Prostate gland (tissue), 2 donors: ENCODE results near the gene SUPT3H.

Experiments used
- POLR2A ChIP-seq: fragments of 450-650 bp; IDR thresholded peaks from one replicate; pipeline ENCODE4 v1.6.1; 2016; ENCODE audit warnings: antibody characterized with exemption, mild to moderate bottlenecking
- POLR2AphosphoS5 ChIP-seq: sonication (generic); formaldehyde crosslinking; IDR thresholded peaks from one replicate; pipeline ENCODE4 v1.6.1; 2017; ENCODE audit warnings: antibody characterized with exemption
- TF ChIP-seq, protein P1 (sequence below), 4 experiments: fragments of 200-600 bp in 2 of 4; fragments of 450-650 bp in 2 of 4; sonication (generic) in 2 of 4; IDR thresholded peaks; 1 replicate in 3 of 4; 2 replicates in 1 of 4; pipeline ENCODE4 v1.5.1; 2016 to 2019; ENCODE audit warnings: antibody characterized with exemption in 4 of 4, mild to moderate bottlenecking in 2 of 4, moderate library complexity in 2 of 4

- no peak for TF ChIP-seq POLR2A
- no peak for TF ChIP-seq POLR2AphosphoS5
- TF ChIP-seq, protein P1, sequence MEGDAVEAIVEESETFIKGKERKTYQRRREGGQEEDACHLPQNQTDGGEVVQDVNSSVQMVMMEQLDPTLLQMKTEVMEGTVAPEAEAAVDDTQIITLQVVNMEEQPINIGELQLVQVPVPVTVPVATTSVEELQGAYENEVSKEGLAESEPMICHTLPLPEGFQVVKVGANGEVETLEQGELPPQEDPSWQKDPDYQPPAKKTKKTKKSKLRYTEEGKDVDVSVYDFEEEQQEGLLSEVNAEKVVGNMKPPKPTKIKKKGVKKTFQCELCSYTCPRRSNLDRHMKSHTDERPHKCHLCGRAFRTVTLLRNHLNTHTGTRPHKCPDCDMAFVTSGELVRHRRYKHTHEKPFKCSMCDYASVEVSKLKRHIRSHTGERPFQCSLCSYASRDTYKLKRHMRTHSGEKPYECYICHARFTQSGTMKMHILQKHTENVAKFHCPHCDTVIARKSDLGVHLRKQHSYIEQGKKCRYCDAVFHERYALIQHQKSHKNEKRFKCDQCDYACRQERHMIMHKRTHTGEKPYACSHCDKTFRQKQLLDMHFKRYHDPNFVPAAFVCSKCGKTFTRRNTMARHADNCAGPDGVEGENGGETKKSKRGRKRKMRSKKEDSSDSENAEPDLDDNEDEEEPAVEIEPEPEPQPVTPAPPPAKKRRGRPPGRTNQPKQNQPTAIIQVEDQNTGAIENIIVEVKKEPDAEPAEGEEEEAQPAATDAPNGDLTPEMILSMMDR (IDR thresholded peaks at IDR 0.05), result no peak
These were observed 1.3 kb downstream of the SUPT3H start for GRCh38 chr6:45376310-45377042.
